NCI-H226 (cell line): Measurements from ENCODE around the gene CYP46A1.

Experiments used
- DNase-seq: peaks from one replicate; pipeline ENCODE4 v3.0.0-alpha.2; 2015

Gene CYP46A1

GRCh38 chr14:99718031-99718810 is 34.1 kb downstream of the CYP46A1 start:
- DNase-seq: no peak

DNA sequence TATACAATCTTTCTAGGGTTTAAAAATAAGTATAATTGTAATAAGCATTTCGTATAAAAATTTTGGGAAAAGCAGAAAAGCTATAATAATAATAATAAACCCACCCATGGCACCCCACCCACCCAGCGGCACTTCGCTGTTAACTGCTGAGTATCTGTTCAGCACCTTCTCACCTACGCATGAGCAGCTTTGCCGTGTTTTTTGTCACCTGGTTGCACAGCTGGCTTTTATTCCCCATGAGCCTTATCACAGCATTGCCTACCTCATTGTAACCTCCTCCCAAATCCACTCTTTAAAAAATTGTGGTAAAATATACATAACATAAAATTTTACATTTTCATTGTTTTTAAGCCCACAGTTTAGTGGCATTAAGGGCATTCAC is 34.7 kb downstream of the CYP46A1 start:
- no peak for DNase-seq

GRCh38 chr14:99720941-99721791 is 37.1 kb downstream of the CYP46A1 start:
- DNase-seq: no peak

DNA sequence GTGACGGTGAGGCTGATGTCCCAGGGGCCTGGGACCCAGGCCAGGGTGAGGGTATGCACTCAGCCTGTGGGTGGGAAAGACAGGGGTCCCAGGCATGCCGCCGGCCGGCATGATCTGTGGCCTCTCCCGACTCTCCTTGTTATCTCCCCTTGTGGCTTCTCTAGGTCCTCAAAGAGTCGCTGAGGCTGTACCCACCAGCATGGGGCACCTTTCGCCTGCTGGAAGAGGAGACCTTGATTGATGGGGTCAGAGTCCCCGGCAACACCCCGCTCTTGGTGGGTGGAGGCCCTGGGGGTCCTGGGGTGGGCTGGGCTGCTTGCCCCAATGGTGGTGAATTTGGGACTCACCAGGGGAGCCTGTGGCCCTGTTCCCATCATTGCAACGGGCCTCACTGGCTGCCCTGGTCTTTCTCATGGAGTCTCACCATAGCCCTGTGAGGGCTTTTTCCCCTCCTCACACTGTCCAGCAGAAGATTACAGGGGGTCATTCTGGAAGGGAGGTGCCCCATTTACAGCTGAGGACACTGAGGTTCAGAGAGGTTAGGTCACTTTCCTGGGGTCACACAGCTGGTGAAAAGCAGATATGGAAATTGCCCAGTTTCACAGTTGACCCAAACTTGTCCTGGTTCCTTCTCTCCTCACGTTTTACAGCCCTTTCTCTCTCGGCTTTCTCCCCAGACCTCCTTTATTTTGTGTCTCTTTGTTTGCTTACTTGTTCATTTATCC is 37.9 kb downstream of the CYP46A1 start:
- no peak for DNase-seq

DNA sequence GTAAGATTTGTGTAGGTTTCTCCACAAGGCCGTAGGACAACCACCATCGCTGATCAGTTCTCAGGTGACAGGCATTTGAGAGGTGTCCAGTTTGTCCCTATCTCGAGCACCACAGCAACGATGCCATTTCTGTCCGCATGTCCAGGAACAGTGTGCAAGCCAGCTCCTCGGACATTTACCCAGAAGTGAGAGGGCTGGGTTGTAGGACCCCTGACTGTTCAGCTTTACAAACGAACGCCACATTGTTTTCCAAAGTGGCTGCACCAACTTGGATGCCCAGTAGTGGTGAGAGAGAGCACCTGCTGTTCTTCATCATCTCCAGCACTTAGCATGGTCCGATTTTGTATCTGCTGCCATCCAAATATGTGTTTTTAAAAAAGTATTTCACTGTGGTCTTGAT is 38.6 kb downstream of the CYP46A1 start:
- no peak for DNase-seq

- DNase-seq: no peak
Measured at GRCh38 chr14:99724196-99724891, 40.2 kb downstream of the CYP46A1 start.

GRCh38 chr14:99724939-99725773 is 41.1 kb downstream of the CYP46A1 start:
- DNase-seq: no peak

DNA sequence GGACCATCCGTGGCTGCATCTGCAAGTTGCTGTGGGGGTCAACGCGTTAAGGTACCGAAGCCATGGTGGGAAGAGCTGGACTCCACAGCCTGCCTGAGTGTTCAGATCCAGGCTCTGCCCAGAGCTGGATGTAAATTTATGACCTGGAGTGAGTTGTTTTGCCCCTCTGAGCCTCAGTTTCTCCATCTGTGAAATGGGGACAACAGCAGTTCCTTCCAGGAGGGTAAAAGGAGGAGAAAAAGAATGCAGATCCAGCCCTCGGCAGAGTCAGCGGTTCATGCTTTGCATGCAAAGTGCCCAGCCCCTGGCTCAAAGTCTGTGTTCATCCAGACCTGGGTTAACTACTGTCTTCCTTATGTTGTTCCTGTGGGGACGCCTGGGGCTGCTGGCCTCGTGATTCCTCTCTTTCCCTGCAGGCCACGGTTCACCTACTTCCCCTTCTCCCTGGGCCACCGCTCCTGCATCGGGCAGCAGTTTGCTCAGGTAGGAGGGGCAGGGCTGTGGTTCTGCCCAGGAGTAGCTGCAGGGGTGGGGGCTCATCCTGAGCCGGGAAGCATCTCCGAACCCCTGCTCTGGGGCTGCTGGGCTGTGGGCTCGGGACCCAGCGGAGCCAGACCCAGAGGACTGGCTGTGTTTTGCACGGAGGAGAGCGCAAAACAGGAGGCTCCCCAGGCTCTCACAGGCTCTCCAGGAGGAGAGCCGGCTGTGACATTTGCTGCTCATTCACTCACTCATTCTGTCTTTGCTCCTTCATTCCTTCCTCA is 41.9 kb downstream of the CYP46A1 start:
- no peak for DNase-seq

DNA sequence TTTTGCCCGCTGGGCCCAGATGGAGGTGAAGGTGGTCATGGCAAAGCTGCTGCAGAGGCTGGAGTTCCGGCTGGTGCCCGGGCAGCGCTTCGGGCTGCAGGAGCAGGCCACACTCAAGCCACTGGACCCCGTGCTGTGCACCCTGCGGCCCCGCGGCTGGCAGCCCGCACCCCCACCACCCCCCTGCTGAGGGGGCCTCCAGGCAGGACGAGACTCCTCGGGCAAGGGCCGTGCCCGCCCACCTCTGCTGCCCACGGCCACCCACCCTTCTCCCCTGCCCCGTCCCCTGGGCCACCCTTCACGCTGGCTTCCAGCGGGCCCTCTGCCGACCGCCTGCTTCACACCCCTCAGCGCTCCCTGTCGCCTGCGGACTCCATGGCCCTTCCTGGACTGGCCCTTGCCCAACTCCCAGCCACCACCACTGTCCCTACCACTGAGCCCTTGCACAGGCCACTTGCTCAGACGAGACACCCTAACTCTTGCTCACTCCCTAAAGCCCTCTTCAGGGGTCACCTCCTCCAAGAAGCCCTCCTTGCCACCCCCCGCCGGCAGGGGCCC is 42.5 kb downstream of the CYP46A1 start:
- DNase-seq: no peak

DNA sequence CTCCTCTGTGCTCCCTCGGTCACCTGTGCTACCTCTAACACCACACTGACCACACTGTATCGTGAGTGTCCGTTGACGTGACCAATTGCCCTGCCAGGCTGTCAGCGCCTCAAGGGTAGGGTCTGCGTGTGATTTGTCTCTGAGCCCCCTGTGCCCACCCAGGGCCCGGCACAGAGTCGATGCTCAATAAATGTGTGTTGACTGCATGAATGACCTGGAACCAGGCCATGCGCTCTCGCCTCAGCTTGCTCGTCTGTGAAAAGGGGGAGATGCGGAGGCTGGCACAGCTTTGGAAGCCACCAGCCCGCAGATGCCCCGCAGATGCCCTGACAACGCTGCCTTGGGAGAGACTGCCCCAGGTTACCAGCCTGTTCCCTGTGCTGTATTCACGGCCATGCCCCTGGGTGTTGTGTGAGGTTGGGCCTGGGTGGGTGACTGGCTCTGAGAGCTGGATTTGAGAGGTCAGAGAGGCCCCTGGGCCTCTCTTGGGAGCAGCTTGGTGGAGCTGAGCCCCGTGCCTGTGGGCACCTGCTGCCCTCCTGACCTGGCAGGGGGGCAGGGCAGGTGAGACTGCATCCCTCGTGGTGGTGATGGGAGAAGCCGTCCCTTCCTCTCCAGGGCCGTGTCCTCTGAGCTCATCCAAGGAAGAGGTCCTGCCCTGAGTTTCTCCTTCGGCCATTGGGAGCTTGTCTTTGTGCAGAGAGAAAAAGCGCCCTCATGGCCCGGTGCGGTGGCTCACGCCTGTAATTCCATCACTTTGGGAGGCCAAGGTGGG is 43.2 kb downstream of the CYP46A1 start:
- no peak for DNase-seq

- DNase-seq: no peak
Measured at GRCh38 chr14:99728231-99728920, 44.3 kb downstream of the CYP46A1 start.

GRCh38 chr14:99728981-99729451 is 44.9 kb downstream of the CYP46A1 start:
- DNase-seq: no peak

DNA sequence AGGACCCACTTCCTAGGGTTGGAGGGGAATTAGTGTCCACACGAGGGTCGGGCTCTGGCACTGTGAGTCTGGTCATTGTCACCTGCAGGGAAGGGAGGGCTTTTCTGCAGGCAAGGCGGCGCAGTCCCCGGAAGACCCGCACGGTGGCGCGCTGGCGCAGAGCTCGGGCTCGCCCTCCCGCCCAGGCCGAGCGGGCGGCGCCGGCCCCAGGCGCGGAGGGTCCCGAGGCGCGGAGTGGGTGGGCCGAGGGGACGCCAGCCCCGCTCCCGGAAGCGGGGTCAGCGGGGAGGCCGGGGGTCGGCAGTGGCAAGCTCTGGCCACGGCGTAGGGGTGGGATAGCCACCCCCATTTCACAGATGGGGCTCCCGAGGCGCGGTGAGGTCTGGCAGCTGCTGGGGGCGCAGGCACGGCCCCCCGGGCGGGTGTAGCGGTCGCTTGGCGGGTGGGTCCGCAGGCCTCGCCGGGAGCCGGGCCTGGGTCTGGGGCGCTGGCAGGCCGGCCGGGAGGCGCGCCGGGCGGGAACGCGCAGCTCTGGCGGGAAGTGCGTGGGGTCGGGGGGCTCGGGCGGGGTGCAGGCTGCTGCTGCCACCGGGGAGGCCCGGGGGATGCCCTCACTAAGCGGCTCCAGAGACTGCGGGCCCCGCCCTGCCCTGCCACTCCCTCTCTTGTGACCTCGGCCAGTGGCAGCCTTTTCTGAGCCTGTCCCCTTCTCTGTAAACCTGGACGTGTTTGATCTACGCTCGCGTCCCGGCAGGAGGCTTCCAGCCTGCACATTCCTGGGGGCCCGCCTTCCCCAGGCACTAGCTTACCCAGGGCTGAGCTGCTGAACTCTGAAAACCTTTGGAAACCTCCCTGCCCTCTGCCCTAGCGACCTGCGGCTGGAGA is 46.1 kb downstream of the CYP46A1 start:
- no peak for DNase-seq

DNA sequence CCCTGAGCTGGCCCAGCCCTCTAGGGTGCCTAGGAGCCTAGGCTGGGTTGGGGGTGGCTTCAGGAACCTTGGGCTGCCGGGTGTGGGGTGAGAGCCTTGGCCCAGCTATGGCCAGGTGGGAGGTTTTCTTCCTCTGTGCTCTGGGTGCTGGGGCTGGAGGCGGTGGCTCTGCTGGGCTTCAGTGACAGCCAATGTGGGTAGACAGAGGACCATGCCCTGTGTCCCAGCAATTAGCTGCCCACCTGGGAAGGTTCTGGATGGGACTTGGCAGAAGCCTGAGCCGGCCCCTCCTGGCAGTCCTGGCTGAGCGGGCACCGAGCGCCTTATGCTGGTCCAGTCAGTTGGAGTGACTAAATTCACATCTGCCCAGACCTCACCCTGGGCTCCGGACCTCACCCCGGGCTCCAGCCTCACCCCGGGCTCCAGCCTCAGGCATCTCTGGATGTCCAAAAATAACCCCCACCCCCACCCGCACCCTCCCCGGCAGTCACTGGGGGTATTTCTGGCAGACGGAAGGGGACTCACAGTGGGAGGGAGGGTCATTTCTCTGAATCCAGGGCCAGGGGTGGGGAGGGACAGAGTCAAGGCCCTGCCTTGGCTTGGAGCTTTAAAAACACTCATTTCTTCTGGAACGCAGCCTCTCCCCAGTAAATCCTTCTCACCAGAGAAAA is 46.9 kb downstream of the CYP46A1 start:
- DNase-seq: no peak

- DNase-seq: no peak
Measured at GRCh38 chr14:99731547-99732435, 47.7 kb downstream of the CYP46A1 start.

GRCh38 chr14:99732436-99733210 is 48.5 kb downstream of the CYP46A1 start:
- no peak for DNase-seq
